DMS53 (cell line): ENCODE measurements around the gene CCL5.

ENCODE experiments used
- DNase-seq: peaks from one replicate; lab custom pipeline; 2025; lab: John Stamatoyannopoulos, UW

The CCL5 gene

GRCh38 chr17:35879773-35880654 is at the start of gene CCL5:
Gene CCL5, minus strand, starts transcription at chr17:35880360.
- no peak for DNase-seq

- no peak for DNase-seq
These were observed 47.6 kb upstream of the CCL5 start for GRCh38 chr17:35927714-35928113.

- DNase-seq, result no peak
These were observed 43.5 kb upstream of the CCL5 start for GRCh38 chr17:35923609-35924114.

GRCh38 chr17:35920229-35920628 is 40.1 kb upstream of the CCL5 start:
- DNase-seq, result no peak

GRCh38 chr17:35918665-35919064 is 38.5 kb upstream of the CCL5 start:
- DNase-seq, result no peak

GRCh38 chr17:35917519-35918213 is 37.5 kb upstream of the CCL5 start:
- no peak for DNase-seq

- no peak for DNase-seq
These were observed 35.2 kb upstream of the CCL5 start for GRCh38 chr17:35915153-35915964.

- no peak for DNase-seq
These were observed 34.2 kb upstream of the CCL5 start for GRCh38 chr17:35914354-35914753.

- DNase-seq, result no peak
These were observed 33.4 kb upstream of the CCL5 start for GRCh38 chr17:35913609-35914008.

- no peak for DNase-seq
These were observed 32.8 kb upstream of the CCL5 start for GRCh38 chr17:35912942-35913341.

- DNase-seq, result no peak
These were observed 32.3 kb upstream of the CCL5 start for GRCh38 chr17:35912339-35912912.

GRCh38 chr17:35909408-35909807 is 29.2 kb upstream of the CCL5 start:
- DNase-seq, result no peak

GRCh38 chr17:35907691-35908090 is 27.5 kb upstream of the CCL5 start:
- DNase-seq, result no peak

- no peak for DNase-seq
These were observed 26.9 kb upstream of the CCL5 start for GRCh38 chr17:35906926-35907637.

- peak; percentile 4 for DNase-seq
These were observed 26.2 kb upstream of the CCL5 start for GRCh38 chr17:35906191-35906925.

- DNase-seq, result no peak
These were observed 23.3 kb upstream of the CCL5 start for GRCh38 chr17:35903451-35903850.

GRCh38 chr17:35901631-35902175 is 21.5 kb upstream of the CCL5 start:
- no peak for DNase-seq

GRCh38 chr17:35900708-35901480 is 20.7 kb upstream of the CCL5 start:
- DNase-seq, result no peak

GRCh38 chr17:35900280-35900679 is 20.1 kb upstream of the CCL5 start:
- DNase-seq, result no peak
